Tibial nerve (tissue), 4 donors: ENCODE measurements around the gene APP. TPM values are rescaled to one million over a fixed set of nuclear protein-coding genes. Genes with fewer than 3 reads are reported as not detected.

Source experiments
- DNase-seq, 2 donors: peaks; one replicate each; pipeline ENCODE4 v3.0.0-alpha.2; 2019; ENCODE audit warnings: low spot score in 2 of 2
- H3K27ac ChIP-seq, 4 donors: fragments of 200-600 bp; sonication (generic) in 3 of 4; one replicate each; pipeline ENCODE4 v1.5.1; 2017 to 2019; ENCODE audit warnings: mild to moderate bottlenecking in 1 of 4
- H3K27me3 ChIP-seq, 2 donors: fragments of 200-600 bp; sonication (generic) in 1 of 2; one replicate each; pipeline versions ENCODE4 v1.5.1 to v1.6.0; 2017 to 2019
- H3K36me3 ChIP-seq, 3 donors: fragments of 200-600 bp; sonication (generic); one replicate each; pipeline ENCODE4 v1.5.1; 2018 to 2019
- H3K4me1 ChIP-seq, 4 donors: fragments of 200-600 bp; sonication (generic) in 3 of 4; one replicate each; pipeline ENCODE4 v1.5.1; 2017 to 2019
- H3K4me3 ChIP-seq, 4 donors: fragments of 200-600 bp; sonication (generic) in 3 of 4; one replicate each; pipeline ENCODE4 v1.5.1; 2017 to 2019; ENCODE audit warnings: mild to moderate bottlenecking in 1 of 4, moderate library complexity in 1 of 4
- H3K9me3 ChIP-seq, 4 donors: fragments of 200-600 bp; sonication (generic) in 3 of 4; one replicate each; pipeline ENCODE4 v1.5.1; 2017 to 2019
- CTCF ChIP-seq, 5 experiments: fragments of 200-600 bp in 3 of 5; fragments of 450-650 bp in 2 of 5; sonication (generic) in 3 of 5; IDR thresholded peaks; one replicate each; pipeline ENCODE4 v1.5.1; 2016 to 2019; ENCODE audit warnings: antibody characterized with exemption in 5 of 5, mild to moderate bottlenecking in 3 of 5, moderate library complexity in 2 of 5
- EP300 ChIP-seq, 2 donors: sonication (generic); formaldehyde crosslinking; IDR thresholded peaks; one replicate each; pipeline ENCODE4 v1.6.1; 2017; ENCODE audit warnings: antibody characterized with exemption in 2 of 2, mild to moderate bottlenecking in 1 of 2
- POLR2A ChIP-seq, 2 donors: fragments of 450-650 bp; IDR thresholded peaks; one replicate each; pipeline ENCODE4 v1.6.1; 2017; ENCODE audit warnings: antibody characterized with exemption in 2 of 2, mild to moderate bottlenecking in 2 of 2, moderate library complexity in 2 of 2
- whole genome bisulfite sequencing, 2 donors: methylation state at CpG; one replicate each; pipeline ENCODE4 v1.1.5; 2018; 5-methylcytosine and 5-hydroxymethylcytosine counted together
- total RNA-seq, 4 donors: library from RNA; depleted of rRNA; stranded (reverse); fragments of >200 nt; gene quantifications; one replicate each; pipeline ENCODE4 v1.1.0, GENCODE V29; 2016

APP gene
- total RNA-seq, 4 donors from 2014 or later: 271 to 327 (median 293) TPM

- TF ChIP-seq POLR2A (IDR thresholded peaks at IDR 0.05) (no peak), EP300 (IDR thresholded peaks at IDR 0.05) (no peak), CTCF (IDR thresholded peaks at IDR 0.05) (no peak)
- Histone ChIP-seq H3K27ac (no peak overlapping the region), H3K27me3 (no peaks in the 10 kb centered on the region), H3K4me3 (no peak overlapping the region), H3K4me1 (no peaks in the 10 kb centered on the region), H3K9me3 (no peaks in the 10 kb centered on the region), H3K36me3 (no peaks in the 10 kb centered on the region)
- DNase-seq: no peak
- 95% methylated on average over 4 of the region's 4 CpGs for WGBS, 2 donors
These were observed 298.3 kb downstream of the APP start for GRCh38 chr21:25872271-25872670.

- Histone ChIP-seq H3K9me3 (no peaks in the 10 kb centered on the region), H3K27ac (no peak overlapping the region), H3K4me1 (no peaks in the 10 kb centered on the region), H3K36me3 (no peaks in the 10 kb centered on the region), H3K4me3 (no peak overlapping the region), H3K27me3 (no peaks in the 10 kb centered on the region)
- TF ChIP-seq POLR2A (IDR thresholded peaks at IDR 0.05): no peak
- TF ChIP-seq CTCF (IDR thresholded peaks at IDR 0.05): no peak
- no peak for TF ChIP-seq EP300 (IDR thresholded peaks at IDR 0.05)
- no peak for DNase-seq
- WGBS, 2 donors: 93 to 98% methylated on average over 3 of the region's 3 CpGs
These were observed 299.0 kb downstream of the APP start for GRCh38 chr21:25871566-25871965.

- no peaks in the 10 kb centered on the region for H3K27me3 ChIP-seq
- peaks cover 0 to 6% (median 0%) of the 10 kb centered on the region in 4 donors for H3K4me1 ChIP-seq
- no peak overlapping the region for H3K4me3 ChIP-seq
- H3K27ac ChIP-seq: no peak overlapping the region
- no peaks in the 10 kb centered on the region for H3K9me3 ChIP-seq
- no peaks in the 10 kb centered on the region for H3K36me3 ChIP-seq
- DNase-seq: no peak
- TF ChIP-seq CTCF (IDR thresholded peaks at IDR 0.05) (no peak), EP300 (IDR thresholded peaks at IDR 0.05) (no peak)
- 46 to 51% methylated on average over 4 of the region's 4 CpGs for WGBS, 2 donors
These were observed 300.5 kb downstream of the APP start for GRCh38 chr21:25870084-25870483.

GRCh38 chr21:25867061-25867460 is 303.5 kb downstream of the APP start:
- TF ChIP-seq EP300 (IDR thresholded peaks at IDR 0.05) (no peak), CTCF (IDR thresholded peaks at IDR 0.05) (no peak), POLR2A (IDR thresholded peaks at IDR 0.05) (no peak)
- H3K27ac ChIP-seq: no peak overlapping the region

GRCh38 chr21:25863747-25864146 is 306.8 kb downstream of the APP start:
- no peak overlapping the region for H3K27ac ChIP-seq
- H3K9me3 ChIP-seq: no peaks in the 10 kb centered on the region
- no peak overlapping the region for H3K4me3 ChIP-seq
- H3K36me3 ChIP-seq: no peaks in the 10 kb centered on the region
- WGBS, 2 donors: 90 to 97% methylated on average over 4 of the region's 4 CpGs
- peaks cover 0 to 6% (median 0%) of the 10 kb centered on the region in 4 donors for H3K4me1 ChIP-seq
- TF ChIP-seq EP300 (IDR thresholded peaks at IDR 0.05): no peak
- no peak for TF ChIP-seq POLR2A (IDR thresholded peaks at IDR 0.05)
- TF ChIP-seq CTCF (IDR thresholded peaks at IDR 0.05): no peak
- no peak for DNase-seq
- no peaks in the 10 kb centered on the region for H3K27me3 ChIP-seq

More at GRCh38 chr21:25867061-25867460, 303.5 kb downstream of the APP start:
- Histone ChIP-seq H3K36me3 (no peaks in the 10 kb centered on the region), H3K4me1 (peaks cover 0 to 6% (median 0%) of the 10 kb centered on the region in 4 donors), H3K4me3 (no peak overlapping the region), H3K27me3 (no peaks in the 10 kb centered on the region), H3K9me3 (no peaks in the 10 kb centered on the region)
- no peak for DNase-seq
- WGBS, 2 donors: 86 to 91% methylated on average over 1 of the region's 1 CpG
